GM23338 (cell line): ENCODE measurements around the gene TERT. TPM values are rescaled to one million over a fixed set of nuclear protein-coding genes. Genes with fewer than 3 reads are reported as not detected.

ENCODE experiments used
- ATAC-seq: fragments of 200-7000 bp; cut with Tn5 transposase; 3 replicates; pipeline ENCODE4 v1.9.1; 2020
- DNase-seq: peaks from one replicate; pipeline ENCODE4 v3.0.0-alpha.2; 2015; ENCODE audit warnings: low spot score
- H2AFZ ChIP-seq: fragments of 200-600 bp; sonication (generic); 2 replicates; pipeline ENCODE4 v1.8.0; 2016; ENCODE audit warnings: antibody characterized with exemption, mild to moderate bottlenecking, moderate library complexity
- H3F3A ChIP-seq: fragments of 200-600 bp; sonication (generic); replicated peaks from 2 replicates; pipeline ENCODE4 v1.8.0; 2017; ENCODE audit warnings: antibody characterized with exemption, mixed run types, low read depth
- H3K27ac ChIP-seq: fragments of 200-600 bp; sonication (generic); 2 replicates; pipeline ENCODE4 v1.6.1; 2016; ENCODE audit warnings: low read depth
- H3K27me3 ChIP-seq: fragments of 200-600 bp; sonication (generic); 2 replicates; pipeline ENCODE4 v1.8.0; 2016; ENCODE audit warnings: mild to moderate bottlenecking, mixed run types, moderate library complexity; ENCODE audit not compliant: insufficient read depth
- H3K36me3 ChIP-seq: fragments of 200-600 bp; sonication (generic); 2 replicates; pipeline ENCODE4 v1.8.0; 2016; ENCODE audit warnings: mild to moderate bottlenecking; ENCODE audit not compliant: insufficient read depth
- H3K4me1 ChIP-seq: fragments of 200-600 bp; sonication (generic); 2 replicates; pipeline ENCODE4 v1.8.0; 2016; ENCODE audit warnings: mild to moderate bottlenecking, moderate library complexity; ENCODE audit not compliant: insufficient read depth
- H3K4me2 ChIP-seq: fragments of 200-600 bp; sonication (generic); 2 replicates; pipeline ENCODE4 v1.7.1; 2017; ENCODE audit warnings: mixed run types
- H3K4me3 ChIP-seq: fragments of 200-600 bp; sonication (generic); 2 replicates; pipeline ENCODE4 v1.6.1; 2016; ENCODE audit warnings: mixed run types
- H3K79me2 ChIP-seq: fragments of 200-600 bp; sonication (generic); replicated peaks from 2 replicates; pipeline ENCODE4 v1.8.0; 2017; ENCODE audit warnings: mild to moderate bottlenecking; ENCODE audit not compliant: insufficient read depth
- H3K9me2 ChIP-seq: fragments of 200-600 bp; sonication (generic); 2 replicates; pipeline ENCODE4 v1.8.0; 2017; ENCODE audit not compliant: insufficient read depth
- H4K20me1 ChIP-seq: fragments of 200-600 bp; sonication (generic); replicated peaks from 2 replicates; pipeline ENCODE4 v1.8.0; 2017; ENCODE audit warnings: mild to moderate bottlenecking; ENCODE audit not compliant: insufficient read depth
- H3K27ac Mint-ChIP-seq: 2 replicates; pipeline ENCODE4 v1.8.0; 2020; ENCODE audit warnings: inconsistent platforms, mild to moderate bottlenecking, moderate library complexity, mixed read lengths
- H3K27me3 Mint-ChIP-seq: 3 replicates; pipeline ENCODE4 v1.8.0; 2022; ENCODE audit warnings: low read depth, mild to moderate bottlenecking, moderate library complexity, mixed read lengths, inconsistent platforms; ENCODE audit not compliant: insufficient read depth, poor library complexity
- H3K36me3 Mint-ChIP-seq: 3 replicates; pipeline ENCODE4 v1.8.0; 2021; ENCODE audit warnings: low read depth, mild to moderate bottlenecking, inconsistent platforms, moderate library complexity, mixed read lengths
- H3K4me1 Mint-ChIP-seq: 3 replicates; pipeline ENCODE4 v1.8.0; 2020; ENCODE audit warnings: mild to moderate bottlenecking, inconsistent platforms, mixed read lengths
- H3K4me3 Mint-ChIP-seq: 3 replicates; pipeline ENCODE4 v1.8.0; 2021; ENCODE audit warnings: moderate library complexity, mild to moderate bottlenecking, inconsistent platforms, mixed read lengths
- H3K9me3 Mint-ChIP-seq: 3 replicates; pipeline ENCODE4 v1.8.0; 2020; ENCODE audit warnings: moderate library complexity, mild to moderate bottlenecking, inconsistent platforms, mixed read lengths
- CREB1 ChIP-seq: fragments of 250-450 bp; sonication (Bioruptor Pico); IDR thresholded peaks from 2 replicates; pipeline ENCODE4 v1.5.0; 2020; ENCODE audit warnings: low read depth, mild to moderate bottlenecking, moderate library complexity
- EZH2phosphoT487 ChIP-seq: fragments of 200-600 bp; sonication (generic); IDR thresholded peaks from one replicate; pipeline ENCODE4 v1.8.1; 2018; ENCODE audit warnings: antibody characterized with exemption; ENCODE audit not compliant: unreplicated experiment
- NANOG ChIP-seq: IDR thresholded peaks from 2 replicates; pipeline ENCODE4 v1.6.1; 2016; ENCODE audit warnings: antibody characterized with exemption, borderline replicate concordance
- POLR2AphosphoS5 ChIP-seq: IDR thresholded peaks from 2 replicates; pipeline ENCODE4 v1.6.1; 2016; ENCODE audit warnings: antibody characterized with exemption, low read depth
- STAT1 ChIP-seq: IDR thresholded peaks from one replicate; pipeline ENCODE4 v1.6.1; 2016; ENCODE audit warnings: antibody characterized with exemption; ENCODE audit not compliant: unreplicated experiment
- long read RNA-seq: library from polyadenylated mRNA; unstranded; transcript quantifications from one replicate; pipeline ENCODE4 v2.0.0, GENCODE V29; 2020; ENCODE audit not compliant: unreplicated experiment
- polyA plus RNA-seq: library from polyadenylated mRNA; unstranded; fragments of >200 nt; fragmentation: Nextera tagmentation; extraction: Ambion mirVana; gene quantifications from 2 replicates; pipeline ENCODE4 v1.2.1, GENCODE V29; 2016
- total RNA-seq: library from RNA; depleted of rRNA; stranded (reverse); fragments of >200 nt; shearing (Covaris generic); gene quantifications from 2 replicates; pipeline ENCODE4 v1.2.3, GENCODE V29; 2014; rRNA removed
- TF ChIP-seq, protein P1 (sequence below), 2 experiments: fragments of 200-600 bp in 1 of 2; sonication (generic) in 1 of 2; conservative IDR thresholded peaks; 2 replicates each; pipeline versions ENCODE4 v1.5.1 to v1.6.1; 2016 to 2017; ENCODE audit warnings: antibody characterized with exemption in 2 of 2, low read depth in 2 of 2, mild to moderate bottlenecking in 2 of 2, moderate library complexity in 1 of 2
- TF ChIP-seq, protein P2 (sequence below): fragments of 250-450 bp; sonication (Bioruptor Pico); IDR thresholded peaks from 2 replicates; pipeline ENCODE4 v1.5.0; 2020; ENCODE audit warnings: mild to moderate bottlenecking, moderate library complexity
- TF ChIP-seq, protein P3 (sequence below): IDR thresholded peaks from 2 replicates; pipeline ENCODE4 v1.6.1; 2016; ENCODE audit warnings: antibody characterized with exemption

The TERT gene
- total RNA-seq: 36.2 and 46.4 TPM in 2 replicates
- polyA plus RNA-seq: 9.1 and 9.8 TPM in 2 replicates
- long read RNA-seq, full-length matches to known transcripts: 1 of 3 reads
- long read RNA-seq, partial matches to known transcripts: 2 of 3 reads
- long read RNA-seq, other reads (novel, unspliced or antisense): 0 of 3 reads

DNA sequence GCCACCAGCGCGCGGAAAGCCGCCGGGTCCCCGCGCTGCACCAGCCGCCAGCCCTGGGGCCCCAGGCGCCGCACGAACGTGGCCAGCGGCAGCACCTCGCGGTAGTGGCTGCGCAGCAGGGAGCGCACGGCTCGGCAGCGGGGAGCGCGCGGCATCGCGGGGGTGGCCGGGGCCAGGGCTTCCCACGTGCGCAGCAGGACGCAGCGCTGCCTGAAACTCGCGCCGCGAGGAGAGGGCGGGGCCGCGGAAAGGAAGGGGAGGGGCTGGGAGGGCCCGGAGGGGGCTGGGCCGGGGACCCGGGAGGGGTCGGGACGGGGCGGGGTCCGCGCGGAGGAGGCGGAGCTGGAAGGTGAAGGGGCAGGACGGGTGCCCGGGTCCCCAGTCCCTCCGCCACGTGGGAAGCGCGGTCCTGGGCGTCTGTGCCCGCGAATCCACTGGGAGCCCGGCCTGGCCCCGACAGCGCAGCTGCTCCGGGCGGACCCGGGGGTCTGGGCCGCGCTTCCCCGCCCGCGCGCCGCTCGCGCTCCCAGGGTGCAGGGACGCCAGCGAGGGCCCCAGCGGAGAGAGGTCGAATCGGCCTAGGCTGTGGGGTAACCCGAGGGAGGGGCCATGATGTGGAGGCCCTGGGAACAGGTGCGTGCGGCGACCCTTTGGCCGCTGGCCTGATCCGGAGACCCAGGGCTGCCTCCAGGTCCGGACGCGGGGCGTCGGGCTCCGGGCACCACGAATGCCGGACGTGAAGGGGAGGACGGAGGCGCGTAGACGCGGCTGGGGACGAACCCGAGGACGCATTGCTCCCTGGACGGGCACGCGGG is at the start of gene TERT:
Gene TERT, minus strand, starts transcription at position 234 of the 815 bp plus-strand sequence. Its CDS starts 79 bp downstream, at position 155.
- Histone ChIP-seq H3K36me3 (no peaks in the 10 kb centered on the region; the same call in 1 of the 2 replicates), H3K27ac (no peak within 1 kb of the TSS), H3K27me3 (peaks cover 9% of the 10 kb centered on the region), H3K9me2 (no peaks in the 10 kb centered on the region), H4K20me1 (no peaks in the 10 kb centered on the region; the same call in 1 of the 2 replicates), H3K4me3 (peak within 1 kb of the TSS; percentile 66), H3K4me2 (peak within 1 kb of the TSS; percentile 76), H3F3A (0 out of 2 replicates have a peak, but pooled peaks cover 3% of the 10 kb centered on the region), H2AFZ (peak within 1 kb of the TSS; percentile 83; the same call in 1 of the 2 replicates), H3K4me1 (peaks cover 5% of the 10 kb centered on the region; the same call in 1 of the 2 replicates), H3K79me2 (peaks cover 18% of the 10 kb centered on the region)
- H3K27me3 Mint-ChIP-seq: peaks cover 11% of the 10 kb centered on the region
- TF ChIP-seq POLR2AphosphoS5 (peak; percentile 56), STAT1 (no peak)
- TF ChIP-seq, protein P1, sequence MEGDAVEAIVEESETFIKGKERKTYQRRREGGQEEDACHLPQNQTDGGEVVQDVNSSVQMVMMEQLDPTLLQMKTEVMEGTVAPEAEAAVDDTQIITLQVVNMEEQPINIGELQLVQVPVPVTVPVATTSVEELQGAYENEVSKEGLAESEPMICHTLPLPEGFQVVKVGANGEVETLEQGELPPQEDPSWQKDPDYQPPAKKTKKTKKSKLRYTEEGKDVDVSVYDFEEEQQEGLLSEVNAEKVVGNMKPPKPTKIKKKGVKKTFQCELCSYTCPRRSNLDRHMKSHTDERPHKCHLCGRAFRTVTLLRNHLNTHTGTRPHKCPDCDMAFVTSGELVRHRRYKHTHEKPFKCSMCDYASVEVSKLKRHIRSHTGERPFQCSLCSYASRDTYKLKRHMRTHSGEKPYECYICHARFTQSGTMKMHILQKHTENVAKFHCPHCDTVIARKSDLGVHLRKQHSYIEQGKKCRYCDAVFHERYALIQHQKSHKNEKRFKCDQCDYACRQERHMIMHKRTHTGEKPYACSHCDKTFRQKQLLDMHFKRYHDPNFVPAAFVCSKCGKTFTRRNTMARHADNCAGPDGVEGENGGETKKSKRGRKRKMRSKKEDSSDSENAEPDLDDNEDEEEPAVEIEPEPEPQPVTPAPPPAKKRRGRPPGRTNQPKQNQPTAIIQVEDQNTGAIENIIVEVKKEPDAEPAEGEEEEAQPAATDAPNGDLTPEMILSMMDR (conservative IDR thresholded peaks at IDR 0.05; ENCODE audit: low read depth in 2 of 2): no peak
- peaks cover 5% of the 10 kb centered on the region; the same call in 2 of the 3 replicates for H3K4me1 Mint-ChIP-seq
- ATAC-seq (peak; percentile 82), DNase-seq (peak; percentile 83)
- no peak within 1 kb of the TSS for H3K27ac Mint-ChIP-seq
- peaks cover 9% of the 10 kb centered on the region; the same call in 1 of the 3 replicates for H3K36me3 Mint-ChIP-seq
- H3K9me3 Mint-ChIP-seq: no peaks in the 10 kb centered on the region
- H3K4me3 Mint-ChIP-seq: peak within 1 kb of the TSS; percentile 74

DNA sequence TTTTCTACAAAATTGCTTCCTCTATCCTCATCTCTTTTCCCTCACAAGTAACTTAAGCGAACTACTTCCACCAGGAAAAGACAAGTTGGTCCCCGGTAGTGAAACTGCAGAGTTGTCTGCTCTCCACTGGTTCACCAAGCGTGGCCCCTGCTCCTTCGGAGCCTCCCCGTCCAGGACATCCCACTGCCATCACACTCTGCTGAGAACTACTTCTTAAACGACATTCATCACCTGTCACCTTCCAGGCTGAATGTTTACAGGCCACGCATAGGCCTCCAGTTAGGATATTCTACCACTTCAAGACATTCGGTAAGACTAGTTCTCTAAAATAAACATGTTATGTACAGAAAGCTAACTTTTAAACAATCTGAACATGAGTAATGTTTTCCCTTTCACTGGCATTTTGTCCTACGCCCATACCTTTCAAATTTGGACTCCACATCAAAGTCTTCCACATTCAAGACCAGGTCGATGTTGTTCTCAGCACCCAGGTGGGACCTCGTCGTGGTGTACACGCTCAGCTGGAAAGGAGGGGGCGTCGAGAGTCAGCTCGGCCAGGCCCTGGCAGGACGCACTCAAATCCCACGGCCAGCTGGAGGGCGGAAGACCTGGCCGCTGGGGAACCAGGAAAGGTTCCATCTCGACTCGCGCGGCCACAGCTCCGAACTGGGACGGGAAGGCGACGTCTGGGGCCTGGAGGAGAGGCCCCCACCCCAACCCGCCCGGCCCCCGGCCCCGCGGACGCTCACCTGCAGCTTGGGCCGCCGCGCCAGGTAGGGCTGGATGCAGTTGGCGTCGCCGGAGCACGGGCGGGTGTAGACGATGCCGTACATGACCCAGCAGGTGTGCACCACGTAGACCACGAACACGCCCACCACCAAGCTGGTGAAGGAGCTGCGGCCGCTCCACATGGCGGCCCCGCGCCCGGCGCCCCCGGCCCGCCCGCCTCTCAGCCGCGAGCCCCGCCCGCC is 49.3 kb upstream of the TERT start:
- Histone ChIP-seq H3K36me3 (peaks cover 14% of the 10 kb centered on the region; the same call in 1 of the 2 replicates), H3K4me3 (peak overlapping the region; percentile 85), H3F3A (no peaks in the 10 kb centered on the region), H3K9me2 (no peaks in the 10 kb centered on the region), H3K4me2 (peak overlapping the region; percentile 96), H3K27ac (no peak overlapping the region), H3K27me3 (no peaks in the 10 kb centered on the region), H2AFZ (no peak overlapping the region), H3K4me1 (peaks cover 11% of the 10 kb centered on the region), H4K20me1 (peaks cover 26% of the 10 kb centered on the region), H3K79me2 (peaks cover 25% of the 10 kb centered on the region)
- Mint-ChIP-seq H3K36me3 (peaks cover 43% of the 10 kb centered on the region), H3K4me3 (peak overlapping the region; percentile 91), H3K9me3 (no peaks in the 10 kb centered on the region; the same call in 2 of the 3 replicates), H3K27ac (no peak overlapping the region), H3K4me1 (peaks cover 15% of the 10 kb centered on the region), H3K27me3 (peaks cover 3% of the 10 kb centered on the region)
- ATAC-seq: peak; percentile 28
- peak; percentile 22 for DNase-seq
- no peak for TF ChIP-seq CREB1 (CRISPR knock-in tag)
- no peak for TF ChIP-seq POLR2AphosphoS5
- no peak for TF ChIP-seq NANOG
- TF ChIP-seq, protein P2, sequence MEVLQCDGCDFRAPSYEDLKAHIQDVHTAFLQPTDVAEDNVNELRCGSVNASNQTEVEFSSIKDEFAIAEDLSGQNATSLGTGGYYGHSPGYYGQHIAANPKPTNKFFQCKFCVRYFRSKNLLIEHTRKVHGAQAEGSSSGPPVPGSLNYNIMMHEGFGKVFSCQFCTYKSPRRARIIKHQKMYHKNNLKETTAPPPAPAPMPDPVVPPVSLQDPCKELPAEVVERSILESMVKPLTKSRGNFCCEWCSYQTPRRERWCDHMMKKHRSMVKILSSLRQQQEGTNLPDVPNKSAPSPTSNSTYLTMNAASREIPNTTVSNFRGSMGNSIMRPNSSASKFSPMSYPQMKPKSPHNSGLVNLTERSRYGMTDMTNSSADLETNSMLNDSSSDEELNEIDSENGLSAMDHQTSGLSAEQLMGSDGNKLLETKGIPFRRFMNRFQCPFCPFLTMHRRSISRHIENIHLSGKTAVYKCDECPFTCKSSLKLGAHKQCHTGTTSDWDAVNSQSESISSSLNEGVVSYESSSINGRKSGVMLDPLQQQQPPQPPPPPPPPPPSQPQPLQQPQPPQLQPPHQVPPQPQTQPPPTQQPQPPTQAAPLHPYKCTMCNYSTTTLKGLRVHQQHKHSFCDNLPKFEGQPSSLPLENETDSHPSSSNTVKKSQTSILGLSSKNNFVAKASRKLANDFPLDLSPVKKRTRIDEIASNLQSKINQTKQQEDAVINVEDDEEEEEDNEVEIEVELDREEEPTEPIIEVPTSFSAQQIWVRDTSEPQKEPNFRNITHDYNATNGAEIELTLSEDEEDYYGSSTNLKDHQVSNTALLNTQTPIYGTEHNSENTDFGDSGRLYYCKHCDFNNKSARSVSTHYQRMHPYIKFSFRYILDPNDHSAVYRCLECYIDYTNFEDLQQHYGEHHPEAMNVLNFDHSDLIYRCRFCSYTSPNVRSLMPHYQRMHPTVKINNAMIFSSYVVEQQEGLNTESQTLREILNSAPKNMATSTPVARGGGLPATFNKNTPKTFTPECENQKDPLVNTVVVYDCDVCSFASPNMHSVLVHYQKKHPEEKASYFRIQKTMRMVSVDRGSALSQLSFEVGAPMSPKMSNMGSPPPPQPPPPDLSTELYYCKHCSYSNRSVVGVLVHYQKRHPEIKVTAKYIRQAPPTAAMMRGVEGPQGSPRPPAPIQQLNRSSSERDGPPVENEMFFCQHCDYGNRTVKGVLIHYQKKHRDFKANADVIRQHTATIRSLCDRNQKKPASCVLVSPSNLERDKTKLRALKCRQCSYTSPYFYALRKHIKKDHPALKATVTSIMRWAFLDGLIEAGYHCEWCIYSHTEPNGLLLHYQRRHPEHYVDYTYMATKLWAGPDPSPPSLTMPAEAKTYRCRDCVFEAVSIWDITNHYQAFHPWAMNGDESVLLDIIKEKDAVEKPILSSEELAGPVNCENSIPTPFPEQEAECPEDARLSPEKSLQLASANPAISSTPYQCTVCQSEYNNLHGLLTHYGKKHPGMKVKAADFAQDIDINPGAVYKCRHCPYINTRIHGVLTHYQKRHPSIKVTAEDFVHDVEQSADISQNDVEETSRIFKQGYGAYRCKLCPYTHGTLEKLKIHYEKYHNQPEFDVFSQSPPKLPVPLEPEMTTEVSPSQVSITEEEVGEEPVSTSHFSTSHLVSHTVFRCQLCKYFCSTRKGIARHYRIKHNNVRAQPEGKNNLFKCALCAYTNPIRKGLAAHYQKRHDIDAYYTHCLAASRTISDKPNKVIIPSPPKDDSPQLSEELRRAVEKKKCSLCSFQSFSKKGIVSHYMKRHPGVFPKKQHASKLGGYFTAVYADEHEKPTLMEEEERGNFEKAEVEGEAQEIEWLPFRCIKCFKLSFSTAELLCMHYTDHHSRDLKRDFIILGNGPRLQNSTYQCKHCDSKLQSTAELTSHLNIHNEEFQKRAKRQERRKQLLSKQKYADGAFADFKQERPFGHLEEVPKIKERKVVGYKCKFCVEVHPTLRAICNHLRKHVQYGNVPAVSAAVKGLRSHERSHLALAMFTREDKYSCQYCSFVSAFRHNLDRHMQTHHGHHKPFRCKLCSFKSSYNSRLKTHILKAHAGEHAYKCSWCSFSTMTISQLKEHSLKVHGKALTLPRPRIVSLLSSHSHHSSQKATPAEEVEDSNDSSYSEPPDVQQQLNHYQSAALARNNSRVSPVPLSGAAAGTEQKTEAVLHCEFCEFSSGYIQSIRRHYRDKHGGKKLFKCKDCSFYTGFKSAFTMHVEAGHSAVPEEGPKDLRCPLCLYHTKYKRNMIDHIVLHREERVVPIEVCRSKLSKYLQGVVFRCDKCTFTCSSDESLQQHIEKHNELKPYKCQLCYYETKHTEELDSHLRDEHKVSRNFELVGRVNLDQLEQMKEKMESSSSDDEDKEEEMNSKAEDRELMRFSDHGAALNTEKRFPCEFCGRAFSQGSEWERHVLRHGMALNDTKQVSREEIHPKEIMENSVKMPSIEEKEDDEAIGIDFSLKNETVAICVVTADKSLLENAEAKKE: no peak
- TF ChIP-seq, protein P3, sequence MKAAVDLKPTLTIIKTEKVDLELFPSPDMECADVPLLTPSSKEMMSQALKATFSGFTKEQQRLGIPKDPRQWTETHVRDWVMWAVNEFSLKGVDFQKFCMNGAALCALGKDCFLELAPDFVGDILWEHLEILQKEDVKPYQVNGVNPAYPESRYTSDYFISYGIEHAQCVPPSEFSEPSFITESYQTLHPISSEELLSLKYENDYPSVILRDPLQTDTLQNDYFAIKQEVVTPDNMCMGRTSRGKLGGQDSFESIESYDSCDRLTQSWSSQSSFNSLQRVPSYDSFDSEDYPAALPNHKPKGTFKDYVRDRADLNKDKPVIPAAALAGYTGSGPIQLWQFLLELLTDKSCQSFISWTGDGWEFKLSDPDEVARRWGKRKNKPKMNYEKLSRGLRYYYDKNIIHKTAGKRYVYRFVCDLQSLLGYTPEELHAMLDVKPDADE: no peak
- no peak for TF ChIP-seq EZH2phosphoT487
